Germinal center (tissue), 1 donor: ENCODE data around the gene TCTA.

ENCODE experiments used
- DNase-seq: peaks from one replicate; pipeline ENCODE4 v3.0.0; 2012; ENCODE audit warnings: mixed read lengths, low spot score

The TCTA gene

DNA sequence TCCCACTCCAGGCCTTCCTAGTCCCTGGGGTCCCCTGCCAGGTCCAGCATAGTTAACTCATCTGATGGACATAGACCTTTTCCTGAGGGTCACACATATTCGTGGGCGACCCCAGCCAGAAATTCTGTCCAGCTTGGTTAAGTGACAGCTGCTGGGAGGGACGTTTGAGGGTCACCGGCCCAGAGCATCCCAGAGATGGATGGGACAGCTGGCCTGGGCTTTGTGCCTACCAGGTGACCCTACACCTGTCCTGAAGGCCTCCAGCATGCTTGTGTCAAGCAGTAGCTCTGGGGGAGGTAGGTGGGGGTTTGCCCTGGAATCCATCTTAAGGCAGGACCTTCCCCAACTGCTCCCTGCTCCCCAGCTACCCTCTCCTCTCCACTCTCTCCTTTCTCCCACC lies 48.7 kb downstream of the TCTA start:
- DNase-seq, result no peak

DNA sequence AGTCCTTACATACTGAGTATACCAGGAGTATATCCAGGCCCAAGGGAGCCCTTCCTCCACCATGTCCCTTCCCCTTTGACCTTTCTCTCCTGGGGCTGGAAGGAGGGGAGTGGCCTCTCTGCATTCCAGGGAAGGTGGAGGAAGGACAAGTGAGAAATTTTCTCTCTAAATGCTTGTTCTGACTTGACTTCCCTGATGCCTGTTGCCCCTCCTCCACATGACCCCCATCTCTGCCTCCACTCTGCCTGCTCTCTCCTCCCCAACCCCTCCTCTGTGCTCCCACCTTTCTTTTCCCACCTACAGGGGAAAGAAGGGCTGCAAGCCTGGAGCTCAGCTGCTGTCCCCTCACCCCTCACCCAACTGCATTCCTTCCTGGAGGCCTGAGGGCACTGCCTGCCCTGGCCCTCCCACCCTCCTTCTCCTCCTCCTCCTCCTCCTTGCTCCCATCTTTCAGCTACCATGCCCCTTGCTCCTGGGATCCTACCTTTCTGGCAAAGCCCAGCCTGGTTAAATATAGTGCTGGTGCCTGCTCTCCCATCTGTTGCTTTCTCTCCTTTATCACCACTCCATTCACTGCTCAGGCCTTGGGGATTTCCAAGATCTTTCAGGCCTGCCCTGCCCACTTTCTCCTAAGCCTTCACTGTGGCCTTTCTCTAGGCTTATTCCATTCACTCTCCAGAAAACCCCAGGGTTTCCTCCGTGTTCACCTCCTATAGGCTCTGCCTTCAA lies 49.4 kb downstream of the TCTA start:
- DNase-seq, result no peak

- no peak for DNase-seq
Observed at GRCh38 chr3:49462222-49462621, 50.0 kb downstream of the TCTA start.

DNA sequence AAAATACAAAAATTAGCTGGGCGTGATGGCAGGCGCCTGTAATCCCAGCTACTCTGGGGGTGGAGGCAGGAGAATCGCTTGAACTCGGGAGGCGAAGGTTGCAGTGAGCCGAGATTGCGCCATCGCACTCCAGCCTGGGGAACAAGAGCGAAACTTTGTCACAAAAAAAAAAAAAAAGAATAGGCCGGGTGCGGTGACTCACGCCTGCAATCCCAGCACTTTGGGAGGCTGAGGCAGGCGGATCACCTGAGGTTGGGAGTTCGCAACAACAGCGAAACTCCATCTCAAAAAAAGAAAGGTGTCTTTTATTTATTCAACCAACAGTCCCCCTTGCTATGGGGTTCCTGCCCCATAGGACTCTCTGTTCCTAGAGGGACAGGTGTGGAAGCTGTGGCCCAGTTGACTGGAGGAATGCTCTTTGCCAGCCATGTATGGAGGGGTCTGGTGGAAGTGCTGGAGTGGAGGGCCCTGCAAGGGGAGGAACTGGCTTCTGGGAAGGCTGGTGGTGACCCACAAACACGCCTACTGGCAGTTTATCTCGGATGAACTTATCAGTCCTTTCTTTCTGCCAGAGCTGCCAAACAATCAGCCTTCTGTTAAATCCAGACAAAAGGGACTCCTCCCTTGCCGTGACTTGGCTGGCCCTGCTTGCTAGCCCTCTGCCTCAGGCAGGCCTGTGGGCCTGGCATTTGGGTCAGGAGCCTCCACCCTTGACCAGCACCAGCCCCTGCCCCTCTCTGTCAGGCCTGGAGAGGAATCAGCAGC lies 53.2 kb downstream of the TCTA start:
- no peak for DNase-seq
